ENCODE data around the gene NUDT14. TPM values are rescaled to one million over a fixed set of nuclear protein-coding genes. Genes with fewer than 3 reads are reported as not detected.

NUDT14 gene
- total and polyA plus RNA-seq, 2 of the 8 experiments (the other 6 are each of a cell fraction or from before 2014, with no cell fraction given) = 25.5 to 33.3 TPM

- TF ChIP-seq TEAD4 (IDR thresholded peaks at IDR 0.05; ENCODE audit: low read depth, low read length) = no peak
- no peak for TF ChIP-seq SIRT6 (IDR thresholded peaks at IDR 0.05; ENCODE audit: low read length)
- TF ChIP-seq RNF2 (IDR thresholded peaks at IDR 0.05; ENCODE audit: borderline replicate concordance, low read depth, low read length, missing control alignments, poor library complexity, severe bottlenecking) = no peak
- TF ChIP-seq RAD21 (IDR thresholded peaks at IDR 0.05 in 1 of 2, conservative IDR thresholded peaks at IDR 0.05 in 1 of 2; ENCODE audit: low read depth in 2 of 2, low read length in 2 of 2) = no peak
- no peak for TF ChIP-seq BACH1 (IDR thresholded peaks at IDR 0.05; ENCODE audit: low read length)
- no peak for TF ChIP-seq JUN (IDR thresholded peaks at IDR 0.05; ENCODE audit: low read depth, low read length)
- no peak for TF ChIP-seq GABPA (IDR thresholded peaks at IDR 0.05; ENCODE audit: borderline replicate concordance, insufficient read depth, low read length)
- TF ChIP-seq TCF12 (IDR thresholded peaks at IDR 0.05; ENCODE audit: low read depth, low read length) = no peak
- TF ChIP-seq CEBPB (IDR thresholded peaks at IDR 0.05; ENCODE audit: low read depth, low read length) = no peak
These were observed 11.1 kb downstream of the NUDT14 start (continued) for GRCh38 chr14:105169776-105170655.
